Articular chondrocyte of knee joint (primary cell): ENCODE results near the gene FMC1. TPM values are rescaled to one million over a fixed set of nuclear protein-coding genes. Genes with fewer than 3 reads are reported as not detected.

Experiments used
- small RNA-seq: library from RNA; depleted of rRNA; stranded (forward); fragments of <200 nt; gene quantifications from one replicate; pipeline ENCODE3, GENCODE V24; 2012
- total RNA-seq: library from RNA; depleted of rRNA; stranded (reverse); fragments of >200 nt; gene quantifications from 2 replicates; pipeline ENCODE4 v1.2.3, GENCODE V29; 2012

The FMC1 gene
- 5.7 and 6.4 TPM in 2 replicates for total RNA-seq

GRCh38 chr7:139341058-139341775 is at the start of gene FMC1:
Gene FMC1, plus strand, starts transcription at chr7:139341337. Its CDS starts 48 bp downstream, at chr7:139341385.

GRCh38 chr7:139359366-139360209 is 18.5 kb downstream of the FMC1 start, which contains the start of gene LUC7L2:
Gene LUC7L2, plus strand, starts transcription at chr7:139359894. Its CDS starts 368 bp downstream, at chr7:139360262.

Small RNA genes within 50 kb of the gene (small RNA-seq; reads per million reads assigned to genes)
- gene RNU6-206P: not detected

Other genes starting within 250 kb of the FMC1 start
- gene ZC3HAV1, start 231.6 kb upstream of the FMC1 start, total RNA-seq: 47.4 and 56.6 TPM in 2 replicates
- gene UBN2, start 110.1 kb upstream of the FMC1 start, total RNA-seq: 13.1 and 13.7 TPM in 2 replicates
- gene LUC7L2, start 18.6 kb downstream of the FMC1 start, total RNA-seq: 56.3 and 62.3 TPM in 2 replicates
- 0.11 TPM in 1 of 2 replicates, not detected in the other for gene KLRG2, start 142.3 kb downstream of the FMC1 start, total RNA-seq
- gene CLEC2L, start 182.3 kb downstream of the FMC1 start, total RNA-seq: not detected in 2 replicates